ENCODE results near the gene SERPINE2.
A peak's percentile ranks its signal among the peaks of the same experiment; 100 is the strongest.

The SERPINE2 gene

DNA sequence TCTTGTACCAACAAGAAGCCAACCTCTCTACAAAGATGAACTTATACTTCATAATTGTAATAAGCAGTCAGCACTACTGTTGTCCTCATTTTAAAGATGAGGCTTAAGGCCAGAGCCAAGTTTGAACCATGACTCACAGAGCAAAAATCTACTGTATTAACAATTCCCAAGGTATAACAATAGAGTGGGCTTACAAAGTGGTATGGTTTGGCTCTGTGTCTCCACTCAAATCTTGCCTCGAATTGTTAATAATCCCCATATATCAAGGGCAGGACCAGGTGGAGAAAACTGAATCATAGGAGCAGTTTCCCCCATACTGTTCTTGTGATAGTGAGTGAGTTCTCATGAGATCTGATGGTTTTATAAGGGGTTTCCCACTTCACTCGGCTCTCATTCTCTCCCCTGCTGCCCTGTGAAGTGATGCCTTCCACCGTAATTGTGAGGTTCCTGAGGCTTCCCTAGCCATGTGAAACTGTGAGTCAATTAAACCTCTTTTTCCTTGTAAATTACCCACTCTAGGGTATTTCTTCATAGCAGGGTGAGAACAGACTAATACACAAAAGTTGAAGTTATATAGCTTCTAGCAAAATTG, 62.4 kb downstream of the SERPINE2 start:
- DNase-seq (ENCODE audit: low spot score): no peak

- no peak for DNase-seq (ENCODE audit: low spot score)
Observed at GRCh38 chr2:223973606-223974005, 65.5 kb downstream of the SERPINE2 start.

GRCh38 chr2:223972656-223973102, 66.4 kb downstream of the SERPINE2 start:
- no peak for DNase-seq (ENCODE audit: low spot score)

- no peak for DNase-seq (ENCODE audit: low spot score)
Observed at GRCh38 chr2:223971731-223972130, 67.4 kb downstream of the SERPINE2 start.

DNA sequence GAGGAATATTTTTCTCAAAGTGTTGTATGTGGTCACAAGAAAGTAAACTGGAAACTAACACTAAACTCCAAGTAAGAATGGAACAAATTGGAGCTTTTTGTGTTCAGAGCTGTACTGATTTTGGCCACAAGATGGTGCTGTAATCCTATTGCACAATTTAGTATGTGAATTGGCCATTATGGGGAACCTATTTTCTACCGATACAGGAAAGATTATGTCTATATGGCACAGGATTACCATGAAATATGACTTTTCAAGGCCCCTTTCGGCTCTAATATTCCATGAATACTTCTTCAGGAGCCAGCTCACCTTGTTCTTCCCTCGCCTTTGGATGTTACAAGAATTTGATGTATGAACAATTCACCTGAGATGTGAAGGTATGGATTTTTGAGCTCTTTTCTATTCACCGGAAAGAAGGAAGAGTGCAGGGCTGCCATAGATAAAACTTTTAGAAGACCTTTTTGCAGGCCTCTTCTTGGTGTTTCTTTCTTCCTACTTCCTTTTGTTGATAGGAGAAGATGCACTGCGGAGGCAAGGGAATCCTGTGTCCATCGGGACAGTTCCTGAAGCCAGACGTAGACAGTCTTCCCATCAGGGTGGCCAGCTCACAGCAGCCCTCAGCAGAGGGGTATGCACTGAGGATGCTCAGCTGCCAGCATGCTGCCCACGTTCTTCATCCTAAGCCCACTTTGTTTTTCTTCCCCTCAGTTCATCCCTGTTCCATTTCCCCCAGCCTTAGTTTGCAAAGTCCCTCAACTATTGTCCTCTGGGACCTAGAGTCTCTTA, 68.5 kb downstream of the SERPINE2 start:
- peak; percentile 45 for DNase-seq (ENCODE audit: low spot score)

DNA sequence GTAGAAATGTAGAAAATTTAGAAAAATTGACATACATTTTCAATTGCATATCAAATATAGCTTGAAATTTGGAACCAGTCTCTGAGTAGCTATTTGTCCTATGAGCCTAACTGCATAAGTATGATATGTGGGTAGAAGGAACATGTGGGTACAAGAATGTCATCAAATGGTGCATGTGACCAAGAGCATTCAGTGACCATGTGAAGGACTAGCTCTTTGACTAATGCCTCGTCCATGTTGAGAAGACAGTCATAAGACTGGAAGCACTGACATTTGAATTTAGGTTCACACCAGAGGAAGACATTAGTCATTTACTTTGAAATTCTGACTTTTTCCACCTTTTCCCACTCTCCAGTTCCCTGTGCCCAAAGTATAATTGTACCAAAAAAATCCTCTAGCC, 69.2 kb downstream of the SERPINE2 start:
- DNase-seq (ENCODE audit: low spot score): no peak

DNA sequence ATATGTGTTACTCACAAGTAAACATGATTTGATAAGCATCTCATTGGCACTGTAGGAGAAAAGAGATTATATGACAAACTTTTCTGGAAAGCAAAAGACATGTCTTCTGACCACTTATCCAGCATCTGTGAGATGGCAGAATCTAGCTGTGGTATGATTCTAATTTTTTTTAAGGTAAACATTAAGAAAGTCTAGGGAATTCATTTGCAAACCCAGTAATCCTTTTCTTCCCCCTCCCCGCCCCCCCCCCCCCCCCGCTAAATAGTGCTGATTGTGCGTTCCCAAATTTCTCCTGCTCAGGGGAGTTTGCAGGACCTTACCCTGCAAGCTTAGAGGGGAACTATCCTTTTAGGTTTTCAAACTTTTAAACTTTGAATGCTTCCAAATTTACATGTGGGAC, 69.8 kb downstream of the SERPINE2 start:
- DNase-seq (ENCODE audit: low spot score): no peak

GRCh38 chr2:223967981-223968380, 71.1 kb downstream of the SERPINE2 start:
- no peak for DNase-seq (ENCODE audit: low spot score)

- DNase-seq (ENCODE audit: low spot score): no peak
Observed at GRCh38 chr2:223959688-223960087, 79.4 kb downstream of the SERPINE2 start.

- DNase-seq (ENCODE audit: low spot score): peak; percentile 93
Observed at GRCh38 chr2:223957092-223957851, 81.8 kb downstream of the SERPINE2 start, which contains the start of gene MRPL44. Gene MRPL44 (plus strand): TSS chr2:223957463. CDS start chr2:223957473, 10 bp downstream.

DNA sequence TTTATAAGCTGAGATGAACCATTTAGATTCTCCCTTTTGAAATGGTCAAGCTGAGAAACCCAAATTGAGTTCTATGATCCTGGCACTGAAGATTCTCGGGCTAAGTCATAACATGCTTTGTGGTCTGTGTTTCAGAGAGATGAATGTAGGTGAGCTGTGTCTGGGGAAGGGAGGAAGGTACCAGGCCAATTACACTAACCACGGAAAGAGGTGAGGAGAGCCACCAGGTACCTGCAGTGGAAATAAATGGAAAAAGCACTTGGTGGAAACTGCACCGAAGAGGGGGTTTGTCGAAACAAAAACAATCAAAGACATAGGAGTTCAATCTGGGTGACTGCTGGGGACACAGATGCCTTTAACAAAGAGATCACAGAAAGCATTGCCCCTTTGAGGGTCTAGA, 82.8 kb downstream of the SERPINE2 start:
- DNase-seq (ENCODE audit: low spot score): no peak

- no peak for DNase-seq (ENCODE audit: low spot score)
Observed at GRCh38 chr2:223954401-223954800, 84.7 kb downstream of the SERPINE2 start.

DNA sequence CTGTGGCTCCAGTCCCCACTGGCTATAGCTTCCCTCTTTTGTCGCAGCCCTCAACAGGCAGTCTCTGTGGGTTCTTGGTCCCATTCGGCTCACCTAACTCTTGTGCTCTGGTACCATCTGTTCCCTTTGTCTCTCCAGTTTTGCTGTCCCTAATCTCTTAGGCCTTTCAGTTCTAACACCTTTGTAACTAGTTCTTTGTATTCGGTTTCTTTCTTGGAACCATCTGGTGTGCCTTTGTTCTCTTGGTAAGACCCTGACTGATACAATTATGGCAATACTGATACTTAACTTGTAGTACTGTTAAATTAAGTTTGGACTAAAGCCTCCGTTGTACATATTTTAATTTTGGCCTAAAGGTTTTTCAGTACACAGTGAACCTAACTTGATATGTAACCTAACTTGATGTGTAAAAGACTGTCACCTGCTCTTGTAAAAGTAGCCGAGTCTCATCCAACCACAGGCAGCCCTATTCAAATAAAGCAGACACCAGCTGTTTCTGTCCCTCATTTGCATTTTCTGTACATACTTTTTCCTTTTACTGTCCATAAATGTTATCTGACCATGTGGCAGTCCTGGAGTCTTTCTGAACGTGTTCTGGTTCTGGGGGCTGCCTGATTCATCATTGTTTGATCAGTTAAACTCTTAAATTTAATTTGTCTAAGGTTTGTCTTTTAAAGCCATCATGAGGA, 86.7 kb downstream of the SERPINE2 start:
- DNase-seq (ENCODE audit: low spot score): no peak

- DNase-seq (ENCODE audit: low spot score): no peak
Observed at GRCh38 chr2:223950448-223951347, 88.4 kb downstream of the SERPINE2 start.

- no peak for DNase-seq (ENCODE audit: low spot score)
Observed at GRCh38 chr2:223949241-223949840, 89.7 kb downstream of the SERPINE2 start.

GRCh38 chr2:223947711-223948205, 91.3 kb downstream of the SERPINE2 start:
- DNase-seq (ENCODE audit: low spot score): no peak

DNA sequence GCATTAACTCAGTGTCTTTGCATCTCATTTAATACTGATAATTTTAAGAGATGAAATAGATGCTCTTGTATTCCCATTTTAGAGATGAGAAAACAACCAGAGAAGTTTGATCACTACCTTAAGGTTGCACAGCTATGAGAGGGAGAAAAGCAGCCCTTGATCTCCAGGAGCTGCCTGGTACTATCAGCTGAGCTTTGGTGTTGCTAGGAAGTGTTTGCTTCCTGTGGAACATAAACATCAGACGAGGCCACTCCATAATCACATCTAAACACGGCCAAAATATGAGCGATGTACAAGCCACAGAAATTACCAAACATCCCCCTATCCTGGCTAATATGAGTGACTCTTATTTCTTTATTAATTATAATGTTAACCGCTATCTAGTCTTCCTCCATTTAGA, 93.3 kb downstream of the SERPINE2 start:
- DNase-seq (ENCODE audit: low spot score): no peak

DNA sequence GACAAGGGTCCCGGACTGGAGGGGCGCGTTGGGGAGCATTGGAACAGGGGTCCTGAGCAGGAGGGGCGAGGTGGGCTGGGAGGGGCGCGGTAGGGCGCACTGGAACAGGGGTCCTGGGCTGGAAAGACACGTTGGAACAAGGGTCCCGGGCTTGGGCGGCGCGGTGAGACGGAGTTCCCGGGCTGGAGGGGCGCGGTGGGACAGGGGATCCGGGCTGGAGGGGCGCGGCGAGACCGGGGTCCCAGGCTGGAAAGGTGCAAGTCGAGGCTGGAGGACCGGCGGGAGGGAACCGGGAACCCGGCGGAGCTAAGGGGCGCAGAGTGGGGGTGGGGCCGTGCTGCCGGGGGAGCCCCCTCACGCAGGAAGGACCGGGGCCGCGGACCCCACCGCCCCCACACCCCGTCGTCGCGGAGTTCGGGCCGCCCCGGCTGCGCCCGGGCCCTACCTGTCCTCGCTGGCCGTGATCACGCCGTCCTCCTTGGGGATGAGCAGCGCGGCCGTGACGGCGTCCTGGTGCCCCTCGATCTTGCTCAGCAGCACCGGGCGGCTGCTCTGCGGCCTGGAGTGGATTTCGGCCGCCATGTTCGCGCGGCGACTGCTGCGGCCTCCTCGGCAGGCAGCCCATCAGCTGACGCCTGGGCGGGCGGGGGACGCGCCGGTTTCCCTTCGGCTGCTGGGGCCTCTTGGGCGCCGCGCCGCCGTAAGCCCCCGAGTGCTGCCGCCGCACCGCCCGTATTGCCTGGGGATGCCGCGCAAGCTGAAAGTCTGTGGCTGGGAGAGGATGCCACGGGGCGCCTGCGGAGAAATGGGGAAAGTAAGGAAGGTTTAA, 94.2 kb downstream of the SERPINE2 start, which contains the start of gene WDFY1:
Gene WDFY1, minus strand, starts transcription at position 633 of the 829 bp plus-strand sequence. Its CDS starts 51 bp downstream, at position 582.
- peak; percentile 75 for DNase-seq (ENCODE audit: low spot score)

DNA sequence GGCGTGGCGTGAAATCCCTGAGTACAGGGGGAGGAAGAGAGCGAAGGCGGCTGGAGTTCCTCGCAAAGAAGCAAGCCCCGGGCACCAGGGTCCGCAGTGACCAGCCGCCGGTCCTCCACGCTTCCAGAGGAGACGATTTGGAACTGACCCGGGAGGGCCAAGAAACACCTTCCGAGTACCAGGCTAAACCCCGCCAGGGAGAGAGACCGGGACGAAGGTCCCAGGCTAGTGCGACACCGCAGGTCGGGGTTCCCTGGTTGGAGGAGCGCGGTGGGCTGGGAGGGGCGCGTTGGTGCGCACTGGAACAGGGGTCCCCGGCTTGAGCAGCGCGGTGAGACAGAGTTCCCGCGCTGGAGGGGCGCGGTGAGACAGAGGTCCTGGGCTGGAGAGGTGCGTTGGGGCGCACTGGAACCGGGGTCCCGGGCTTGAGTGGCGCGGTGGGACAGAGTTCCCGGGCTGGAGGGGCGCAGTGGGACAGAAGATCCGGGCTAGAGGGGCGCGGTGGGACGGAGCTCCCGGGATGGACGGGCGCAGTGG, 94.9 kb downstream of the SERPINE2 start:
- no peak for DNase-seq (ENCODE audit: low spot score)

Measured in CD4-positive, alpha-beta T cell treated with Interleukin-6 at 100 ng/mL for 8 hours (primary cell).